ENCODE data around the gene CFAP46.

DNA sequence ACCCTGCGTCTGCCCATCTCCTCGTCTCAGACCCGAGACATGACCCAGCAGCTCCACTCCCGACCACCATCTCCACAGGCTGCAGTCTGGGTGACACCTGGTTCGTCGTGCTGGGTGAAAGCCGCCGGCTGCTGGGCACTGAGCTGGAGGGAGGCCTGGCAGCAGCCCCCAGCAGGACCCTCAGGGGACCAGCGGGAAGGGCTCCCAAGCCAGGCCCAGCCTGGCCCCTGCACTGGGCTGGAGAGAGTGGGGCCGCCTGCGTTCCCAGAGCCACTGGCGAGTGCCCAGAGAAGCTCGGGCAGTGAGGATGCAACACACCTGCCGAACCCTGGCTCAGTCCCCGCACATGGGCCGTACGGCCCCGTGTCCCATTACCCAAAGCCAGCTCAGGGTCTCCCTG lies 21.3 kb downstream of the CFAP46 start:
- TF ChIP-seq, protein P1, sequence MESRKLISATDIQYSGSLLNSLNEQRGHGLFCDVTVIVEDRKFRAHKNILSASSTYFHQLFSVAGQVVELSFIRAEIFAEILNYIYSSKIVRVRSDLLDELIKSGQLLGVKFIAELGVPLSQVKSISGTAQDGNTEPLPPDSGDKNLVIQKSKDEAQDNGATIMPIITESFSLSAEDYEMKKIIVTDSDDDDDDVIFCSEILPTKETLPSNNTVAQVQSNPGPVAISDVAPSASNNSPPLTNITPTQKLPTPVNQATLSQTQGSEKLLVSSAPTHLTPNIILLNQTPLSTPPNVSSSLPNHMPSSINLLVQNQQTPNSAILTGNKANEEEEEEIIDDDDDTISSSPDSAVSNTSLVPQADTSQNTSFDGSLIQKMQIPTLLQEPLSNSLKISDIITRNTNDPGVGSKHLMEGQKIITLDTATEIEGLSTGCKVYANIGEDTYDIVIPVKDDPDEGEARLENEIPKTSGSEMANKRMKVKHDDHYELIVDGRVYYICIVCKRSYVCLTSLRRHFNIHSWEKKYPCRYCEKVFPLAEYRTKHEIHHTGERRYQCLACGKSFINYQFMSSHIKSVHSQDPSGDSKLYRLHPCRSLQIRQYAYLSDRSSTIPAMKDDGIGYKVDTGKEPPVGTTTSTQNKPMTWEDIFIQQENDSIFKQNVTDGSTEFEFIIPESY (IDR thresholded peaks at IDR 0.05; ENCODE audit: borderline replicate concordance, low read depth): no peak
- TF ChIP-seq, protein P2, sequence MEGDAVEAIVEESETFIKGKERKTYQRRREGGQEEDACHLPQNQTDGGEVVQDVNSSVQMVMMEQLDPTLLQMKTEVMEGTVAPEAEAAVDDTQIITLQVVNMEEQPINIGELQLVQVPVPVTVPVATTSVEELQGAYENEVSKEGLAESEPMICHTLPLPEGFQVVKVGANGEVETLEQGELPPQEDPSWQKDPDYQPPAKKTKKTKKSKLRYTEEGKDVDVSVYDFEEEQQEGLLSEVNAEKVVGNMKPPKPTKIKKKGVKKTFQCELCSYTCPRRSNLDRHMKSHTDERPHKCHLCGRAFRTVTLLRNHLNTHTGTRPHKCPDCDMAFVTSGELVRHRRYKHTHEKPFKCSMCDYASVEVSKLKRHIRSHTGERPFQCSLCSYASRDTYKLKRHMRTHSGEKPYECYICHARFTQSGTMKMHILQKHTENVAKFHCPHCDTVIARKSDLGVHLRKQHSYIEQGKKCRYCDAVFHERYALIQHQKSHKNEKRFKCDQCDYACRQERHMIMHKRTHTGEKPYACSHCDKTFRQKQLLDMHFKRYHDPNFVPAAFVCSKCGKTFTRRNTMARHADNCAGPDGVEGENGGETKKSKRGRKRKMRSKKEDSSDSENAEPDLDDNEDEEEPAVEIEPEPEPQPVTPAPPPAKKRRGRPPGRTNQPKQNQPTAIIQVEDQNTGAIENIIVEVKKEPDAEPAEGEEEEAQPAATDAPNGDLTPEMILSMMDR (IDR thresholded peaks at IDR 0.05): no peak
- TF ChIP-seq GABPA (IDR thresholded peaks at IDR 0.05; ENCODE audit: low read depth): no peak
- no peak for TF ChIP-seq FOXM1 (IDR thresholded peaks at IDR 0.05; ENCODE audit: low read depth)
- no peak for TF ChIP-seq RCOR1 (IDR thresholded peaks at IDR 0.05; ENCODE audit: low read length)
- no peak for TF ChIP-seq JUND (IDR thresholded peaks at IDR 0.05)
- TF ChIP-seq EP300 (IDR thresholded peaks at IDR 0.05; ENCODE audit: borderline replicate concordance in 1 of 2, low read depth in 1 of 2, low read length in 1 of 2): no peak
- TF ChIP-seq TAF1 (IDR thresholded peaks at IDR 0.05; ENCODE audit: borderline replicate concordance, low read depth, low read length): no peak
- TF ChIP-seq RFX5 (IDR thresholded peaks at IDR 0.05; ENCODE audit: low read length): no peak
- no peak for TF ChIP-seq CHD2 (IDR thresholded peaks at IDR 0.05; ENCODE audit: low read length, partially characterized antibody)
- TF ChIP-seq, protein P3, sequence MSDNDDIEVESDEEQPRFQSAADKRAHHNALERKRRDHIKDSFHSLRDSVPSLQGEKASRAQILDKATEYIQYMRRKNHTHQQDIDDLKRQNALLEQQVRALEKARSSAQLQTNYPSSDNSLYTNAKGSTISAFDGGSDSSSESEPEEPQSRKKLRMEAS (IDR thresholded peaks at IDR 0.05; ENCODE audit: low read depth): no peak
- TF ChIP-seq POLR2AphosphoS5 (IDR thresholded peaks at IDR 0.05; ENCODE audit: low read depth, low read length): no peak
